Loucy (cell line): ENCODE results near the gene GOLGA1.

Experiments used
- H2AFZ ChIP-seq: fragments of 200-600 bp; sonication (generic); 2 replicates; pipeline ENCODE4 v1.6.0; 2016; ENCODE audit warnings: antibody characterized with exemption, mild to moderate bottlenecking, low read length, moderate library complexity
- H3F3A ChIP-seq: fragments of 200-600 bp; 2 replicates; pipeline ENCODE4 v1.6.0; 2016; ENCODE audit warnings: antibody characterized with exemption, low read depth, mild to moderate bottlenecking
- H3K27me3 ChIP-seq: fragments of 200-600 bp; sonication (generic); 2 replicates; pipeline ENCODE4 v1.6.1; 2014; ENCODE audit warnings: low read length, mild to moderate bottlenecking; ENCODE audit not compliant: insufficient read depth, poor library complexity, severe bottlenecking
- H3K36me3 ChIP-seq: fragments of 200-600 bp; sonication (generic); 2 replicates; pipeline ENCODE4 v1.6.1; 2016; ENCODE audit warnings: low read length; ENCODE audit not compliant: insufficient read depth
- H3K4me1 ChIP-seq: fragments of 200-600 bp; sonication (generic); 2 replicates; pipeline ENCODE4 v1.5.1; 2014; ENCODE audit warnings: low read length, mild to moderate bottlenecking; ENCODE audit not compliant: insufficient read depth, poor library complexity, severe bottlenecking
- H3K4me2 ChIP-seq: fragments of 200-600 bp; sonication (generic); 2 replicates; pipeline ENCODE4 v1.6.0; 2014; ENCODE audit warnings: antibody characterized with exemption, low read length, low read depth, mild to moderate bottlenecking; ENCODE audit not compliant: poor library complexity, severe bottlenecking
- H3K4me3 ChIP-seq: fragments of 200-600 bp; sonication (generic); 2 replicates; pipeline ENCODE4 v1.5.1; 2014; ENCODE audit warnings: low read length, mild to moderate bottlenecking, mixed read lengths; ENCODE audit not compliant: poor library complexity, severe bottlenecking
- H3K79me2 ChIP-seq: fragments of 200-600 bp; sonication (generic); 2 replicates; pipeline ENCODE4 v1.6.1; 2014; ENCODE audit warnings: low read length; ENCODE audit not compliant: insufficient read depth
- H3K9ac ChIP-seq: fragments of 200-600 bp; sonication (generic); 2 replicates; pipeline ENCODE4 v1.6.0; 2014; ENCODE audit warnings: mild to moderate bottlenecking, low read depth, low read length, moderate library complexity; ENCODE audit not compliant: poor library complexity, severe bottlenecking
- H3K9me2 ChIP-seq: fragments of 200-600 bp; sonication (generic); replicated peaks from 2 replicates; pipeline ENCODE4 v1.6.1; 2016; ENCODE audit warnings: low read depth, low read length, mixed read lengths
- H3K9me3 ChIP-seq: fragments of 200-600 bp; sonication (generic); 2 replicates; pipeline ENCODE4 v1.6.1; 2014; ENCODE audit warnings: mild to moderate bottlenecking, antibody characterized with exemption, low read length, low read depth; ENCODE audit not compliant: insufficient read depth
- H4K20me1 ChIP-seq: fragments of 200-600 bp; sonication (generic); 2 replicates; pipeline ENCODE4 v1.6.0; 2014; ENCODE audit warnings: antibody characterized with exemption, low read length, mild to moderate bottlenecking; ENCODE audit not compliant: insufficient read depth, poor library complexity, severe bottlenecking
- CTCF ChIP-seq: fragments of 200-600 bp; sonication (generic); conservative IDR thresholded peaks from 2 replicates; pipeline ENCODE4 v1.5.1; 2014; ENCODE audit warnings: mild to moderate bottlenecking, antibody characterized with exemption, low read length
- EZH2phosphoT487 ChIP-seq: fragments of 200-600 bp; IDR thresholded peaks from 2 replicates; pipeline ENCODE4 v1.6.1; 2018; ENCODE audit warnings: antibody characterized with exemption, mild to moderate bottlenecking, moderate library complexity, borderline replicate concordance

The GOLGA1 gene

GRCh38 chr9:124861342-124862229, 79.3 kb downstream of the GOLGA1 start, which contains the start of the genes ARPC5L and RPL35:
Gene ARPC5L (plus strand): TSS chr9:124862130. CDS start chr9:124869291, 7,161 bp downstream.
Gene RPL35 (minus strand): TSS chr9:124861957. CDS start chr9:124861912, 45 bp downstream.
- Histone ChIP-seq H3K79me2 (peaks cover 52% of the 10 kb centered on the region), H3K9ac (peak within 1 kb of the TSS; percentile 97), H3K4me1 (peaks cover 25% of the 10 kb centered on the region), H3K36me3 (peaks cover 43% of the 10 kb centered on the region), H3K9me2 (no peaks in the 10 kb centered on the region), H3K4me3 (peak within 1 kb of the TSS; percentile 97), H3K27me3 (peaks cover 10% of the 10 kb centered on the region), H4K20me1 (peaks cover 49% of the 10 kb centered on the region), H2AFZ (peak within 1 kb of the TSS; percentile 98), H3F3A (0 out of 2 replicates have a peak, but pooled peaks cover under 1% of the 10 kb centered on the region), H3K4me2 (peak within 1 kb of the TSS; percentile 100), H3K9me3 (no peaks in the 10 kb centered on the region)
- TF ChIP-seq CTCF = peak; percentile 41
- TF ChIP-seq EZH2phosphoT487 = no peak

GRCh38 chr9:124860582-124861341, 80.1 kb downstream of the GOLGA1 start:
- H3K36me3 ChIP-seq = peaks cover 52% of the 10 kb centered on the region

More at GRCh38 chr9:124860582-124861341, 80.1 kb downstream of the GOLGA1 start:
- no peaks in the 10 kb centered on the region for H3K9me2 ChIP-seq
- H4K20me1 ChIP-seq = peaks cover 53% of the 10 kb centered on the region
- no peak overlapping the region for H2AFZ ChIP-seq
- peak overlapping the region; percentile 100 for H3K4me2 ChIP-seq
- H3K4me1 ChIP-seq = peaks cover 25% of the 10 kb centered on the region
- H3K9ac ChIP-seq = peak overlapping the region; percentile 97
- no peaks in the 10 kb centered on the region for H3K9me3 ChIP-seq
- H3K79me2 ChIP-seq = peaks cover 56% of the 10 kb centered on the region
- peaks cover 10% of the 10 kb centered on the region for H3K27me3 ChIP-seq
- no peak for TF ChIP-seq CTCF
- no peak for TF ChIP-seq EZH2phosphoT487
- peak overlapping the region; percentile 97 for H3K4me3 ChIP-seq
- peaks cover 6% of the 10 kb centered on the region; the same call in 1 of the 2 replicates for H3F3A ChIP-seq
